IPS-20b (cell line): Measurements from ENCODE around the gene PLEKHM3.
A peak's percentile ranks its signal among the peaks of the same experiment; 100 is the strongest.
"Not testable (repeated sequence)": the region's sequence is repeated elsewhere in the genome, so short reads cannot be mapped to it uniquely, and the experiment has no call there.

Source experiments
- H3K27ac ChIP-seq: one replicate; pipeline ENCODE4 v1.5.1; 2013; ENCODE audit warnings: low read length
- H3K27me3 ChIP-seq: 2 replicates; pipeline ENCODE4 v1.6.1; 2013; ENCODE audit warnings: mild to moderate bottlenecking, low read length, inconsistent platforms; ENCODE audit not compliant: insufficient read depth
- H3K36me3 ChIP-seq: 2 replicates; pipeline ENCODE4 v1.6.1; 2013; ENCODE audit warnings: low read depth, mild to moderate bottlenecking, inconsistent platforms, low read length, moderate library complexity; ENCODE audit not compliant: insufficient read depth
- H3K4me1 ChIP-seq: 2 replicates; pipeline ENCODE4 v1.6.1; 2013; ENCODE audit warnings: mild to moderate bottlenecking, control low read depth, inconsistent platforms, low read length, moderate library complexity; ENCODE audit not compliant: insufficient read depth
- H3K4me3 ChIP-seq: 2 replicates; pipeline ENCODE4 v1.5.1; 2013; ENCODE audit warnings: mild to moderate bottlenecking, low read length, inconsistent platforms
- H3K9ac ChIP-seq: 2 replicates; pipeline ENCODE4 v1.6.1; 2013; ENCODE audit warnings: low read depth, mild to moderate bottlenecking, inconsistent platforms, low read length, moderate library complexity
- H3K9me3 ChIP-seq: 2 replicates; pipeline ENCODE4 v1.6.1; 2013; ENCODE audit warnings: mild to moderate bottlenecking, low read depth, low read length, inconsistent platforms; ENCODE audit not compliant: insufficient read depth

Gene PLEKHM3

DNA sequence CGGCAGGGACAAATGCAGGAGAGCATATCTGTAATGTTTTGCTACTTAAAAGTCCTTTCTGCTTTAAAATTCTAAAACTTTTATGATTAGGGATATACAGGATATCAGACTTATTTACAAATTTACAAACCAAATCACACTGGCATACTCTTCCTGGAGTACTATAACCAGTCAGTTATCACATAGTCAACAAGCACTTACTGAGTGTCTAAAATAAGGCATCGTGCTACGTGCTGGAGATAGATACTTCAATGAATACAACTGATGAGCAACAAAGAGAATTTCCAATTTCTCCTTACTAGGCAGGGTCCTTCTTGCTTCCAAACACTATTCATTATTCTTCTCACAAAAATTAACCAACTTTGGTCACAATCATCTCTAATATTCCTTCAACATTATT lies 113.5 kb downstream of the PLEKHM3 start:
- H3K9ac ChIP-seq, result no peak overlapping the region
- H3K4me1 ChIP-seq, result no peaks in the 10 kb centered on the region; the same call in 1 of the 2 replicates
- H3K36me3 ChIP-seq, result no peaks in the 10 kb centered on the region
- H3K4me3 ChIP-seq, result no peak overlapping the region
- H3K27ac ChIP-seq, result no peak overlapping the region
- H3K27me3 ChIP-seq, result no peaks in the 10 kb centered on the region
- H3K9me3 ChIP-seq, result no peaks in the 10 kb centered on the region

DNA sequence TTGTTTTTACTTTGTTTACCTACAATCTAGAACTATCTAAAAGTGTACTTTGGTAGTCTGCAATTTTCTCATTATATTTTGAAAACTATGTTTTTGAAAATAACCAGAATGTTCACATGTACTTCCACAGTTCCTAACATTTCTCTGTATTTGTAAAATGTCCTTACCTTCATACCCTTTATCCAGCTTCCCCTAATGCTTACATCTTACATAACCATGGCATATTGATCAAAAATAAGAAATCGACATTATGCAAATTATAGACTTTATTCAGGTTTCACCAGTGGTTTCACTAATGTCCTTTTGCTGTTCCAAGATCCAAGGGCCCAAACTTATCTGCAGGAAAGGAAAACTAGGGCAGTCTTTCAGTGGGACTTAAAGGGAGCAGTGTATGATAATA lies 114.1 kb downstream of the PLEKHM3 start:
- H3K4me3 ChIP-seq, result no peak overlapping the region
- H3K27me3 ChIP-seq, result no peaks in the 10 kb centered on the region
- no peak overlapping the region for H3K27ac ChIP-seq
- H3K4me1 ChIP-seq, result no peaks in the 10 kb centered on the region; the same call in 1 of the 2 replicates
- no peaks in the 10 kb centered on the region for H3K9me3 ChIP-seq
- H3K36me3 ChIP-seq, result no peaks in the 10 kb centered on the region
- H3K9ac ChIP-seq, result no peak overlapping the region

DNA sequence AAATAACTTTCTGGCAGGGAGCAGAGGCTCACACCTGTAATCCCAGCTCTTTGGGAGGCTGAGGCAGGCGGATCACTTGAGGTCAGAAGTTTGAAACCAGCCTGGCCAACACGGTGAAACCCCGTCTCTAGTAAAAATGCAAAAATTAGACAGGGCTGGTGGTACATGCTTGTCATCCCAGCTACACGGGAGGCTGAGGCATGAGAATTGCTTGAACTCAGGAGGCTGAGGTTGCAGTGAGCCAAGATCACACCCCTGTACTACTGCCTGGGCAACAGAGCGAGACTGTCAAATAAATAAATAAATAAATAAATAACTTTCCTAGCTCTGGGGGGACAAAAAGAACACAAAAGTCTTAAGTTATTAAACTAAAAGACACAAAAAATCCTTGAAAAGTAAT lies 118.8 kb downstream of the PLEKHM3 start:
- H3K27me3 ChIP-seq, H3K36me3 ChIP-seq, H3K9me3 ChIP-seq, H3K9ac ChIP-seq, H3K4me3 ChIP-seq, H3K27ac ChIP-seq: not testable (repeated sequence)
- 0 out of 2 replicates have a peak, but pooled peaks cover 11% of the 10 kb centered on the region for H3K4me1 ChIP-seq

DNA sequence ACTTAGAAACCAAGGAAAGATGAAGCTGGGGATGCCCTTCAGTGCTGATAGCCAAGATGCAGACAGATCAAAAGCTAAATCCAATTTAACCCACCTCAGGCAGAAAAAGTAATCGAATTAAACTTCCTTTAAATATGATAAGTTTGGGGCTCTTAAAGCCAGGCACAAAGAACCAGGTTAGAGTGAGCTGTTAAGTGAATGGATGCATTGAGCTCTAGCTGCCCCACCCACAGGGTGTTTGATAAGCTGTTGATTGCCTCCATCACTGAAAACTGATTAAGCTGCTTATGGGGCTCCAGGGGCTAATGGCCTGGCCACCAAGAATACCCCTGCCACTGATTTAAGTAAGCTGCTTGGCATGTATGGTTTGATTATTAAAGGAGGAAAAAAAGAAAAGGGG lies 119.8 kb downstream of the PLEKHM3 start:
- no peaks in the 10 kb centered on the region for H3K36me3 ChIP-seq
- no peak overlapping the region for H3K27ac ChIP-seq
- no peak overlapping the region for H3K4me3 ChIP-seq
- no peaks in the 10 kb centered on the region for H3K9me3 ChIP-seq
- no peaks in the 10 kb centered on the region for H3K27me3 ChIP-seq
- H3K4me1 ChIP-seq, result 0 out of 2 replicates have a peak, but pooled peaks cover 11% of the 10 kb centered on the region
- no peak overlapping the region for H3K9ac ChIP-seq

DNA sequence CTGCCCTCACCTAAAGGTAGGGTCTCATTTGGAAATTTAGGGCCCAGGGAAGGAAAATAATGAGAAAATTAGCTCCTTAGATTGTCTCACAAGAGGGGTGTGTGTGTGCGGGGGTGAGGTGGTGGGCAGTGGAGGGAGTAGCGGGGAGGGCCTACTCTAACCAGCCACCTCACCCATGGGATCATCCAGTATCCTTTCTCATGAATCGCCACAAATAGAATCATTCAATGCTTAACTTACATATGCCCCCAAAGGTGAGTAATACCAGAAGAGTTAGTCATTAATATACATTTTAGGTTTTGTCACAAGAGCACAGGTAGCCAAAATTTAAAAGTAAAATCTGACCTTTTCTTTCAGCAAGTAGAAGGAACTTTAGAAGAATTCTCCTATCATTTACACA lies 122.1 kb downstream of the PLEKHM3 start:
- Histone ChIP-seq H3K27ac (no peak overlapping the region), H3K4me3 (no peak overlapping the region), H3K4me1 (peaks cover 11% of the 10 kb centered on the region), H3K27me3 (no peaks in the 10 kb centered on the region; the same call in 1 of the 2 replicates), H3K9me3 (no peaks in the 10 kb centered on the region), H3K36me3 (no peaks in the 10 kb centered on the region), H3K9ac (no peak overlapping the region)

DNA sequence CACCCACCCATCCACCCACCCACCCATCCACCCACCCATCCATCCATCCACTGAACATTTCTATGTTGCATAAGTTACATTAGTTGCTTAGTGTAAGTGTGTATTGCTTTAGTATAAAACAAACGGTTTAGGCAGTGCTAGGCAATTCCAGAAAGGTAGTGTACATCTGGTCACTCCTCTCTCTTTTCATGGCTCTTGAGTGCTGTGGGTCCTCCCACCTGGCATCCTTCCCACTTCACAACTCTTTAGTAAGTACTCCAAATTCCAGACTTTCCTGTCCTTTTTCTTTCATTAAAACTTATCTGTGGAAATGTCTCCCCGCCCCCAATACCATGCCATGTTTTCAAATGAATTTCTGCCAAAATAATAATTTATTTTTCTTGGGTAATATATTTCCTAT lies 122.5 kb downstream of the PLEKHM3 start:
- H3K9me3 ChIP-seq, result no peaks in the 10 kb centered on the region
- H3K4me3 ChIP-seq, result no peak overlapping the region
- H3K9ac ChIP-seq, result no peak overlapping the region
- no peaks in the 10 kb centered on the region; the same call in 1 of the 2 replicates for H3K27me3 ChIP-seq
- H3K27ac ChIP-seq, result no peak overlapping the region
- H3K4me1 ChIP-seq, result peaks cover 16% of the 10 kb centered on the region
- H3K36me3 ChIP-seq, result no peaks in the 10 kb centered on the region

DNA sequence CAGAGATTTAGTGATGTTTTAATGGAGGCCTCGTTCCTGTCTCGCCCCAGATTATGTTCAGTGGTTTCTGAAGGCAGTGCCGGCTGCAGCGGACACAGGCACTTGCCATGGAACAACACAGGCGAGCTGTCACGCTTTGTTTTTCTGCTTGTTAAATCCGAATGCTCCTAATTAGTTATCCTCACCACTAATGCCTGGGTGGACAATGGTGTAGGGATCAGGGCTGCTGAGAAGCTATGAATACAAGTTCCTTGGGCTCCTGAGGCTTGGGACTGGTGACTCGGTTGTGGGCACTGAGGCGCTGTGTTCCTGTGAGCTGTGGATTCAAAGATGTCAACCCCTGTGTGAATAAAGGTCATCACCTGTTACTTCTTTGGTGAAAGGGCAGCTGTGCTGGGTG lies 123.5 kb downstream of the PLEKHM3 start:
- Histone ChIP-seq H3K4me3 (no peak overlapping the region), H3K9ac (no peak overlapping the region), H3K4me1 (peaks cover 25% of the 10 kb centered on the region), H3K27ac (peak overlapping the region; percentile 19), H3K27me3 (no peaks in the 10 kb centered on the region; the same call in 1 of the 2 replicates), H3K36me3 (no peaks in the 10 kb centered on the region), H3K9me3 (no peaks in the 10 kb centered on the region)

DNA sequence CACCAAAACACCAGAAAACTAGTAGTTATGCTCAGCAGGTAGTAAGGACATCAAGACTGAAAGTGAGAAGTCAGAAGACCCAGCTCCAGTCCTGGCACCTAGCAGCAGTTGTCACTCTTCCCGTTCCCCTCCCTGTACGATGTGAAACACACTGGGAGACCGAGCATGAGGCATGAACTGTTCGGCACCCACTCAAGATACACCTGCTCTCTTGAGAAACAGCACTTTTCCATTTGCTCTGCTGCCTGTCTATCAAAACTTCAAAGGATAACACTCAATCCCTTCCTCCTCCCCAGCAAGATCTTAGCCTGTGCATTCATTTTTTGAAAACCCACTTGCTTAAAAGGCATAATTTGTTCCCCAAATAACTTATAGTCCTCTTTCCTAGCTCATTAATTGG lies 123.9 kb downstream of the PLEKHM3 start:
- H3K27me3 ChIP-seq, result no peaks in the 10 kb centered on the region; the same call in 1 of the 2 replicates
- no peak overlapping the region for H3K9ac ChIP-seq
- H3K4me3 ChIP-seq, result no peak overlapping the region
- no peak overlapping the region for H3K27ac ChIP-seq
- H3K9me3 ChIP-seq, result no peaks in the 10 kb centered on the region
- H3K4me1 ChIP-seq, result peaks cover 30% of the 10 kb centered on the region
- no peaks in the 10 kb centered on the region for H3K36me3 ChIP-seq

DNA sequence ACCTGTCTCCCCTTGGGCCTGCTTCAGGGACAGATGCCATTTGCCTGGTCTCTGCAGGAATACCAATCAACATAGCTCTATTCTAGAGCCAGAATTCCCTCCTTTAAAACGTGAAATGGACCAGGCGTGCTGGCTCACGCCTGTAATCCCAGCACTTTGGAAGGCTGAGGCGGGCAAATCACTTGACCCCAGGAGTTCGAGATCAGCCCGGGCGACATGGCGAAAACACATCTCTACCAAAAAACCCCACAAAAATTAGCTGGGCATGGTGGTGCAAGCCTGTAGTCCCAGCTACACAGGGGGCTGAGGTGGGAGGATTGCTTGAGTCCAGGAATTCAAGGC lies 127.0 kb downstream of the PLEKHM3 start:
- no peak overlapping the region for H3K9ac ChIP-seq
- no peaks in the 10 kb centered on the region for H3K9me3 ChIP-seq
- no peaks in the 10 kb centered on the region for H3K36me3 ChIP-seq
- peaks cover 31% of the 10 kb centered on the region for H3K4me1 ChIP-seq
- no peak overlapping the region for H3K4me3 ChIP-seq
- H3K27me3 ChIP-seq, result no peaks in the 10 kb centered on the region; the same call in 1 of the 2 replicates
- no peak overlapping the region for H3K27ac ChIP-seq

DNA sequence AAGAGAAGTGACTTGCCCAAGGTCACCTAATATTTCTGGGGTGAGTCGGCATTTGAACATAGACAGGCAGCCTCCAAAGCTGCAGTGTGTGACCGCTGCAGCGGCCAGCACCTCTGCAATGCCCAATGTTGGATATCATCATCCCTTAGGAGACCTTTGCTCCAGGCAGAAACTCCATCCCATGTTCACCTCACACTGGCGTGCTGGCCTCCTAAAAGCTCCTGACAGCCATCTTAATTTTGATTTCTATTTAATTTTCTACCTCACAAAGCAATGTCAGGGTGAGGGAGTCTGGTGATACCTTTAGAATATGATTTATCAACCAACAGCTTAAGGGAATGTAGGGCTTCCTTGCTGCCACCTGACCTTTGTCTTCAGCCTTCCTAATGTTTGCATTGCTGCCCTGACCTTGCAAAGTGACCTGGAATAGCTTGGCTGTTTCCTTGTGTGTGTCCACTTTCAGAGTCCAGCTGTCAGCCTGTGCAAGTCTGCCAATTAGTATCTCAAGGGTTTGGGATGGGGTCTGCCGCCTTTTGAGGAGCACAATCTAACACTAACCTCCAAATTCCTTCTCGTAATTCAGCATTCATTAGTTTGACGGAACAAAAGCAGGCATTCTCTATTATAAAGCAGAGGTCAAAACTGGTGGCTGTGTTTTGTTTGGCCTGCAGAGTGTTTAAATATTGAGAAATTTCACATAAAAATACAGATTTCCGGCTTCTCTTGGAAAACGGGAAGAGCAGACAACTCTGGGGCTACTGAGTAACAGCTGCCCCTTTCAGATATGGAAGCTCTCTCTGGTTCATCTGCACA lies 127.6 kb downstream of the PLEKHM3 start:
- Histone ChIP-seq H3K4me1 (peaks cover 31% of the 10 kb centered on the region), H3K27ac (no peak overlapping the region), H3K27me3 (no peaks in the 10 kb centered on the region; the same call in 1 of the 2 replicates), H3K36me3 (no peaks in the 10 kb centered on the region), H3K9ac (no peak overlapping the region), H3K9me3 (no peaks in the 10 kb centered on the region), H3K4me3 (no peak overlapping the region)

DNA sequence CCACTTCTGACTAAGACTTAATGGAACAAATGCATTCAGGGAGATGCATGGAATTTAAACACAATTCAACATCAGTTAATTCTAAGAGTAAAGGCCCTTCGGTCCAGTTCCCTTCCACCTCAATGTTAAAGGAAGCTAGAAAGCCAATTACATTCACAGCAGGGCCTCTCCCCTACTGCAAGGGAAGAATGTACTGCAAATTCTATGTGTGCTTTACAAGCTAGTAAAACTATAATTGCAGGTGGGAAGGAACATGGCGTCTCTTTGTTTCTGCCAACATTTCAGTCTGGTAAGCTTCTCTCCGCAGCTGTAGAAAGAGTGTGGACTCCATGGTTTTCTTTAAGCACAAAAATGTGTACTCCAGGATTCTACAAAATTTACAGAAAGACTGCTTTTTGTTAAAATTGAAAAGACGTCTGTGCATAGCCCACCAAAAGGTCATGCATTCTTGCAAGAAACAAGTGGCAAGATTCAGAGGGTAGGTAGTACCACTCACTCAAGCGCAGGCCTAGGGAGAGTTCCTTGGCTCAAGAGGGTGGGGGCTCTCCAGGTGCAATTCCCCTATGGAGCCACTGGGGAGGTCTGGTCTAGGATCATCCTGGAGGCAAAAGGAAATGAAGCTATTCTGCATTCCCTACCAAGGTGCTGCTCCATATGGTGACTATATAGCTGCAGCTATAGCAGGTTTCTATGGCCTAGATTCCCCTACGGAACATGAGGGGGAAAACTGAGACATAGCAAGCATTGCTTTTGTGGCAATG lies 128.6 kb downstream of the PLEKHM3 start:
- Histone ChIP-seq H3K9ac (peak overlapping the region; percentile 53; the same call in 1 of the 2 replicates), H3K4me3 (peak overlapping the region; percentile 46), H3K36me3 (no peaks in the 10 kb centered on the region), H3K4me1 (peaks cover 36% of the 10 kb centered on the region), H3K27me3 (no peaks in the 10 kb centered on the region; the same call in 1 of the 2 replicates), H3K9me3 (no peaks in the 10 kb centered on the region), H3K27ac (peak overlapping the region; percentile 35)
